Naive thymus-derived CD8-positive, alpha-beta T cell (primary cell): ENCODE results near the gene PRDX5. TPM values are rescaled to one million over a fixed set of nuclear protein-coding genes. Genes with fewer than 3 reads are reported as not detected.

Experiments used
- ATAC-seq, 2 donors: fragments of 150-1000 bp; cut with Tn5 transposase in 1 of 2; sonication (Bioruptor Pico), chemical (Tn5 transposase) in 1 of 2; 1 replicate in 1 of 2; 2 replicates in 1 of 2; pipeline ENCODE4 v1.10.0; 2021; ENCODE audit warnings: mild to moderate bottlenecking in 2 of 2, moderate library complexity in 2 of 2
- POLR2A ChIA-PET: fragments of 350-600 bp; sonication (Branson Sonifier 250); formaldehyde crosslinking; loops from one replicate; lab custom pipeline; 2021; ENCODE audit warnings: antibody characterized with exemption; lab: Charles Lee
- DNase-seq, 10 donors: peaks; one replicate each; pipeline versions ENCODE4 v3.0.0 to v3.0.0-alpha.2; 2020 to 2022
- H3K27ac Mint-ChIP-seq, 10 donors: one replicate each; pipeline ENCODE4 v1.8.0; 2020 to 2022; ENCODE audit warnings: mild to moderate bottlenecking in 10 of 10, mixed read lengths in 10 of 10, moderate library complexity in 4 of 10, inconsistent platforms in 1 of 10
- H3K27me3 Mint-ChIP-seq, 5 donors: one replicate each; pipeline ENCODE4 v1.8.0; 2021 to 2022; ENCODE audit warnings: mixed read lengths in 5 of 5
- H3K36me3 Mint-ChIP-seq, 3 donors: one replicate each; pipeline ENCODE4 v1.8.0; 2020 to 2022; ENCODE audit warnings: mixed read lengths in 3 of 3, mild to moderate bottlenecking in 2 of 3, inconsistent platforms in 1 of 3
- H3K4me1 Mint-ChIP-seq, 4 donors: one replicate each; pipeline ENCODE4 v1.8.0; 2021 to 2022; ENCODE audit warnings: mixed read lengths in 4 of 4
- H3K4me3 Mint-ChIP-seq, 10 donors: one replicate each; pipeline ENCODE4 v1.8.0; 2020 to 2022; ENCODE audit warnings: mild to moderate bottlenecking in 10 of 10, mixed read lengths in 10 of 10, moderate library complexity in 6 of 10, inconsistent platforms in 1 of 10
- H3K9me3 Mint-ChIP-seq, 9 donors: one replicate each; pipeline ENCODE4 v1.8.0; 2020 to 2022; ENCODE audit warnings: mixed read lengths in 9 of 9, mild to moderate bottlenecking in 3 of 9, inconsistent platforms in 1 of 9, moderate library complexity in 1 of 9
- polyA plus RNA-seq, 3 donors: library from polyadenylated mRNA; unstranded; fragments of 300-500 nt; fragmentation: Illumina TruSeq; gene quantifications; one replicate each; pipeline ENCODE4 v1.2.3, GENCODE V29; 2021
- total RNA-seq, 8 experiments: library from RNA in 2 of 8; stranded (reverse) in 2 of 8; gene quantifications; one replicate each; pipeline ENCODE4 v1.2.3 and lab custom pipeline; 2021 to 2026

Gene PRDX5
- total and polyA plus RNA-seq, 5 experiments from 2014 or later = 47.5 to 239 (median 186) TPM

DNA sequence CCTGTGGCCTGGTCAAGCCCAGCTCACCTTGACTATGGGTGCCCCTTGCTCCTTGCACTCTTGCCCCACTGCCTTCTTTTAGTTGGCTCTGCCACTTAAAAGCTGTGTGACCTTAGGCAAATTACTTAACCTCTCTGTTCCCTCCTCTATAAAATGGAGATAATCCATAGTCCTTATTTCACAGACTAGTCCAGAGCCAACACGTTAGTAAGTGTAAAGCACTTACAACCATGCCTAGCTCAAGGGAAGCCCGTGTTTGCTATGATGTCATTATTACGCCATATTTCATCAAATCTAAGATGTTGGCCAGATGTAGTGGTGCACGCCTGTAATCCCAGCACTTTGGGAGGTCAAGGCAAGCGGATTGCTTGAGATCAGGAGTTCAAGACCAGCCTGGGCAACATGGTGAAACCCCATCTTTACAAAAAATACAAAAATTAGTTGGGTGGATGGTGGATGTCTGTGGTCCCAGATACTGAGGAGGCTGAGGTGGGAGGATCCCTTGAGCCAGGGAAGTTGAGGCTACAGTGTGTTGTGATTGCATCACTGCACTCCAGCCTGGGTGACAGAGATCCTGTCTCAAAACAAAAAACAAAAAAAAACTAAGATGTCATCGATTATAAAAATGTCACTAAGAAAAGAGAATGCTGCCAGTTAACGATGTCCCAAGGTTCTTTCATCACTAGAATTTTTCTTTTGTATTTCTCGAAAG is 19.8 kb downstream of the PRDX5 start:
- Mint-ChIP-seq H3K27ac (peak overlapping the region in 7 of 10 donors; percentile 25 to 92 (median 47)), H3K9me3 (no peaks in the 10 kb centered on the region), H3K36me3 (peaks cover 0 to 20% (median 0%) of the 10 kb centered on the region in 3 donors), H3K4me3 (peak overlapping the region in 1 of 10 donors; percentile 53), H3K27me3 (no peaks in the 10 kb centered on the region), H3K4me1 (peaks cover 15 to 52% (median 41%) of the 10 kb centered on the region in 4 donors)
- DNase-seq = no peak
- POLR2A ChIA-PET = interaction anchor here (0.6 to 0.7 kb wide), 2 partner anchors 20 to 132 kb away, joined by 3 to 5 read pairs; partner anchors contain the start of gene PRDX5
- ATAC-seq = no peak

DNA sequence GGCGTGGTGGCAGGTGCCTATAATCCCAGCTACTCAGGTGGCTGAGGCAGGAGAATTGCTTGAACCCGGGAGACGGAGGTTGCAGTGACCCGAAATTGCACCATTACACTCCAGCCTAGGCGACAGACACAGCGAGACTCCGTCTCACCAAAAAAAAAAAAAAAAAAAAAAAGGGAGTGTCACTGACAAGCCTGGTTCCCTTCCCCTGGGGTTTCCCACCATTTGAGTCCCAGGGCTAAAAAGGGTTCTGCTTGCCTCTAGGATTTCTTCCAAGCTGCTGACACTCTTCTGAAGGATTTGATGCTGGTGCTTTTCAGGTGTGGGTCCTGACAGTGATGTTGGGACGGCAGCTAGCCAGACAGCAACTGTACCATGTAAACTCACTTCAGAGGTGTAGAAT is 20.8 kb downstream of the PRDX5 start:
- H3K27me3 Mint-ChIP-seq = no peaks in the 10 kb centered on the region
- no peak for DNase-seq
- peak overlapping the region; percentile 90 to 98 (median 96) for H3K27ac Mint-ChIP-seq
- no peak for ATAC-seq
- POLR2A ChIA-PET = interaction anchor here (0.6 to 4.9 kb wide), 5 partner anchors 15 to 937 kb away, joined by 4 to 73 read pairs (median 5); partner anchors contain the start of genes PRDX5 and TRMT112
- peak overlapping the region; percentile 57 to 92 (median 87) for H3K4me3 Mint-ChIP-seq
- H3K4me1 Mint-ChIP-seq = peaks cover 16 to 55% (median 43%) of the 10 kb centered on the region in 4 donors
- H3K9me3 Mint-ChIP-seq = no peaks in the 10 kb centered on the region
- H3K36me3 Mint-ChIP-seq = peaks cover 0 to 20% (median 0%) of the 10 kb centered on the region in 3 donors

DNA sequence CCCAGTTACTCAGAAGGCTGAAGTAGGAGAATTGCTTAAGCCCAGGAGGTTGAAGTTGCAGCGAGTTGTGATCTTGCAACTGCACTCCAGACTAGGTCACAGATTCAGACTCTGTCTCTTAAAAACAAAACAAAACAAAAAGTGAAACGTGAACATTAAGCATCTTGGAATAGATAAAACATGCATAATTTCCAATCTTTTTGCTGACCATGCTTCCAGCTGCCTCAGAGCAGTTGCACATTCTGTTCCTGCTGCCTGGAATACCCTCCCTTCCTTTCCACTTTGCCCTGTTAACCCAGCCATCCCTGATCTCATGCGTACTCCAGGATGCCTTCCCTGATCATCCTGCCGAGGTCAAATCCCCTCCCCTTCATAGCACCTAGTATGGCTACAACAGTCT is 21.4 kb downstream of the PRDX5 start:
- DNase-seq (no peak), ATAC-seq (no peak)
- Mint-ChIP-seq H3K4me3 (peak overlapping the region; percentile 85 to 92 (median 88)), H3K27me3 (no peaks in the 10 kb centered on the region), H3K9me3 (no peaks in the 10 kb centered on the region), H3K4me1 (peaks cover 16 to 55% (median 43%) of the 10 kb centered on the region in 4 donors), H3K27ac (peak overlapping the region; percentile 90 to 98 (median 96)), H3K36me3 (peaks cover 0 to 19% (median 0%) of the 10 kb centered on the region in 3 donors)
- POLR2A ChIA-PET = interaction anchor here (0.7 to 4.9 kb wide), 6 partner anchors 8 to 440 kb away, joined by 5 to 73 read pairs (median 8); partner anchors contain the start of genes PRDX5, RPS6KA4 and TRMT112

DNA sequence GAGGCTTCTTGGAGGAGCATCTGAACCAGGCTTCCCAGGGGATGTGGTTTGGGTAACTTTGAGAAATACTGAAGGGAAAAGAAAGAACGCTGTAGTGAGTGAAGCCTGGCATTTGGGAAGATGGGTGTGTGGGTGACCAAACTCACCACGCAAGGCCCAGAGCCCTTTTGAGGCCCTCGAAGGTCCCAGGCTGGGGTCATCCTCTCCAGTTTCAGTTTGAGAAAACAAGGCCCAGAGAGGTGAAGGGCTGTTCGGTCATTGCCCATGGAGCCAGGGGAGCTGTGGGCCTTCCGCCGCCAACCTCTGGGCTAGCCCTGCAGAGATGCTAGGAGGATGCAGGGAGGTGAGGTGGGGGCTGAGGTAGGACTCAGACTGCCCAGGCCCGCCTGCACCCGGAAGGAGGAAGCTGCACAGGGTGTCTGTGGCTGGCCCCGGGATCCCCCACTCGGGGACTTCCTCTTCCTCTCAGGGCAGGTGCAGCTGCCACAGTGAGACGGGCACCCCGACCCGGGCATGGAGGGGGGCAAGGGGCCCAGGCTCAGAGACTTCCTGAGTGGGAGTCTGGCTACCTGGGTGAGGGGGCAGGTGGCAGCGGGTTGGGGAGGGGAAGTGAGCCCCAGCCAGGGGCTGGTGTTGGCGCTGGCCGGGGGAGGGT is 22.0 kb downstream of the PRDX5 start, which contains the start of gene CCDC88B:
CCDC88B (plus strand) TSS at position 451 of the 655 bp plus-strand sequence; CDS start at position 514, 63 bp downstream.
- DNase-seq (peak; percentile 78 to 95 (median 88)), ATAC-seq (peak; percentile 92 to 95)
- Mint-ChIP-seq H3K27me3 (no peaks in the 10 kb centered on the region), H3K9me3 (no peaks in the 10 kb centered on the region), H3K27ac (peak within 1 kb of the TSS; percentile 90 to 98 (median 96)), H3K4me3 (peak within 1 kb of the TSS; percentile 85 to 92 (median 88)), H3K4me1 (peaks cover 16 to 54% (median 43%) of the 10 kb centered on the region in 4 donors), H3K36me3 (peaks cover 0 to 18% (median 0%) of the 10 kb centered on the region in 3 donors)
- POLR2A ChIA-PET = interaction anchor here (0.5 to 4.9 kb wide), 10 partner anchors 8 to 1748 kb away, joined by 3 to 73 read pairs (median 5); partner anchors contain the start of genes PRDX5, RPS6KA4, STIP1 and TRMT112

DNA sequence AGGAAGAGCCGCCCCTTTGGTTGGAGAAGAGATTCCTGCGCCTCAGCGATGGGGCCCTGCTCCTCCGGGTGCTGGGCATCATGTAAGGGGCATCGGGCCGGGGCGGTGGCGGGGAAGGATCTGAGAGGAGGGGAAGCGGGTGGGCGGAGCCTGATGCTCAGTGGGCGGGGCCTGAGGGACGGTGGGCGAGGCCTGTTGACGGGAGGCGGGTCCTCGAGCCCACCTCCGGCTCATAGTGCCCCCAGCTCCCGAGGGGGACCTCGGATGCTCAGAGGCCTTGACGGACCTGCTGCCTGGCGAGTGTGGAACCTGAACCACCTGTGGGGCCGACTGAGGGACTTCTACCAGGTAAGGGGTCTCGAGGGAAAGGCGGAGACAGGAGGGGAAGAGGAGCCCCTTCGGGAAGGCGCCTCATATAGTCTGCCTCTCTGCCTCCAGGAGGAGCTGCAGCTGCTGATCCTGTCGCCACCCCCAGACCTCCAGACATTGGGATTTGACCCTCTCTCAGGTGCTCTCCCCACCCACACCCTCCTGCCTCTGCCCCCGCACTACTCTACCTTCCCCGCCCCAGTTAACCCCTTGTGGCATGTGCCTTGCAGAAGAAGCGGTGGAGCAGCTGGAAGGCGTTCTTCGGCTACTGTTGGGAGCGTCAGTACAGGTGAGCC is 22.9 kb downstream of the PRDX5 start:
- POLR2A ChIA-PET = interaction anchor here (0.5 to 4.9 kb wide), 9 partner anchors 12 to 1154 kb away, joined by 3 to 73 read pairs (median 6); partner anchors contain the start of genes FERMT3, PRDX5, RPS6KA4 and STIP1
- peak; percentile 54 to 59 for ATAC-seq
- no peaks in the 10 kb centered on the region for H3K9me3 Mint-ChIP-seq
- peak; percentile 62 to 89 (median 78) for DNase-seq
- H3K36me3 Mint-ChIP-seq = peaks cover 0 to 21% (median 5%) of the 10 kb centered on the region in 3 donors
- peak overlapping the region; percentile 85 to 92 (median 88) for H3K4me3 Mint-ChIP-seq
- peaks cover 20 to 57% (median 48%) of the 10 kb centered on the region in 4 donors for H3K4me1 Mint-ChIP-seq
- H3K27me3 Mint-ChIP-seq = no peaks in the 10 kb centered on the region
- H3K27ac Mint-ChIP-seq = peak overlapping the region; percentile 72 to 98 (median 94)

DNA sequence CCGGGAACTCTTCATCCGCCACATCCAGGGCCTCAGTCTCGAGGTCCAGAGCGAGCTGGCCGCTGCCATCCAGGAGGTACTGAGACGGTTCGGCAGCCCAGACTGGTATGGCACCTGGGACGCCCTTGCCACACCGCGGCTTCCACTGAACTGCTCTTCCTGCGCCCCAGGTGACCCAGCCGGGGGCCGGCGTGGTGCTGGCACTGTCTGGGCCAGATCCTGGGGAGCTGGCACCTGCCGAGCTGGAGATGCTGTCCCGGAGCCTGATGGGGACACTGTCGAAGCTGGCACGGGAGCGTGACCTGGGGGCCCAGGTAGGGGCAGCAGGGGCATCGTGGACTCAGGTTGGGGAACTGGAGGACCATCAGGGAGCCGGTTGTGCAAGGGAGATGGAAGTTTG is 23.5 kb downstream of the PRDX5 start:
- ATAC-seq = no peak
- POLR2A ChIA-PET = interaction anchor here (0.5 to 4.9 kb wide), 10 partner anchors 11 to 833 kb away, joined by 3 to 73 read pairs (median 6); partner anchors contain the start of genes FERMT3, PRDX5, RPS6KA4 and TRMT112
- H3K36me3 Mint-ChIP-seq = peaks cover 0 to 23% (median 7%) of the 10 kb centered on the region in 3 donors
- no peak for DNase-seq
- H3K9me3 Mint-ChIP-seq = no peaks in the 10 kb centered on the region
- peak overlapping the region in 7 of 10 donors; percentile 34 to 98 (median 92) for H3K27ac Mint-ChIP-seq
- H3K4me3 Mint-ChIP-seq = peak overlapping the region; percentile 85 to 92 (median 88)
- no peaks in the 10 kb centered on the region for H3K27me3 Mint-ChIP-seq
- peaks cover 23 to 57% (median 49%) of the 10 kb centered on the region in 4 donors for H3K4me1 Mint-ChIP-seq

DNA sequence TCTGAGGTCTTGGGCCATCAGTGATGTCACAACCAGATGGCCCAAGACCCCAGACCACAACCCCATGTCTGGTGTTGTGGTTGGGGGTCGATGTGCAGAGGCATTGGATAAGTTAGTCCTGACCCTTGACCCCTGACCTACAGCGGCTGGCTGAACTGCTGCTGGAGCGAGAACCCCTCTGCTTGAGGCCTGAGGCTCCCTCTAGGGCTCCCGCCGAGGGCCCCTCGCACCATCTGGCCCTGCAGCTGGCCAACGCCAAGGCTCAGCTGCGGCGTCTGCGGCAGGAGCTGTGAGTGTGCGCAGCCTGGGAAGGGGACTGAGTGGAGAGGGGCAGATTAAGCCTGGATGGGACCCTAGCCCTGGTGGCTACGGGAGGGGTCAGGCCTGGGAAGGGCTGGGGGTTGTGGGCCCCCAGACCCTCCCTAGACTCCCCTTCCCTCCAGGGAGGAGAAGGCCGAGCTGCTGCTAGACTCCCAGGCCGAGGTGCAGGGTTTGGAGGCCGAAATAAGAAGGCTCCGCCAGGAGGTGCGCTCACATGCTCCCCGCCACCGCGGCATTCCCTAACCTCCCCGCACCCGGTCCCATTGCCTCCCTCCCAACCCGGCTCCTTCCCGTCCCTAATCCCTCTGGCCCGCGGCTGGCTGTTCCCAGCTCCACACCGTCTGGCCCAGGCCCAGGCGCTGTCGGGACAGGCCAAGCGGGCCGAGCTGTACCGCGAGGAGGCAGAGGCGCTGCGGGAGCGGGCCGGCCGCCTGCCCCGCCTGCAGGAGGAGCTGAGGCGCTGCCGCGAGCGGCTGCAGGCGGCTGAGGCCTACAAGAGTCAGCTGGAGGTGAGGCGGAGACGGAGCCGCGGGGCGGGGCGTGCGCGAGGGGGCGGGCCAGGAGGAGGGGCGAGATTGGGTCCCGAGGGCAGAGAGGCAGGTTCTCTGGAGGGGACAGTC is 24.2 kb downstream of the PRDX5 start:
- Mint-ChIP-seq H3K9me3 (no peaks in the 10 kb centered on the region), H3K4me3 (peak overlapping the region in 9 of 10 donors; percentile 32 to 92 (median 85)), H3K4me1 (peaks cover 23 to 60% (median 50%) of the 10 kb centered on the region in 4 donors), H3K36me3 (peaks cover 0 to 28% (median 7%) of the 10 kb centered on the region in 3 donors), H3K27ac (peak overlapping the region in 5 of 10 donors; percentile 29 to 75 (median 52)), H3K27me3 (no peaks in the 10 kb centered on the region)
- POLR2A ChIA-PET = interaction anchor here (0.5 to 4.9 kb wide), 9 partner anchors 11 to 832 kb away, joined by 3 to 73 read pairs (median 5); partner anchors contain the start of genes FERMT3, PRDX5, RPS6KA4 and TRMT112
- ATAC-seq (peak; percentile 51 to 54), DNase-seq (peak; percentile 76 to 88 (median 85))

DNA sequence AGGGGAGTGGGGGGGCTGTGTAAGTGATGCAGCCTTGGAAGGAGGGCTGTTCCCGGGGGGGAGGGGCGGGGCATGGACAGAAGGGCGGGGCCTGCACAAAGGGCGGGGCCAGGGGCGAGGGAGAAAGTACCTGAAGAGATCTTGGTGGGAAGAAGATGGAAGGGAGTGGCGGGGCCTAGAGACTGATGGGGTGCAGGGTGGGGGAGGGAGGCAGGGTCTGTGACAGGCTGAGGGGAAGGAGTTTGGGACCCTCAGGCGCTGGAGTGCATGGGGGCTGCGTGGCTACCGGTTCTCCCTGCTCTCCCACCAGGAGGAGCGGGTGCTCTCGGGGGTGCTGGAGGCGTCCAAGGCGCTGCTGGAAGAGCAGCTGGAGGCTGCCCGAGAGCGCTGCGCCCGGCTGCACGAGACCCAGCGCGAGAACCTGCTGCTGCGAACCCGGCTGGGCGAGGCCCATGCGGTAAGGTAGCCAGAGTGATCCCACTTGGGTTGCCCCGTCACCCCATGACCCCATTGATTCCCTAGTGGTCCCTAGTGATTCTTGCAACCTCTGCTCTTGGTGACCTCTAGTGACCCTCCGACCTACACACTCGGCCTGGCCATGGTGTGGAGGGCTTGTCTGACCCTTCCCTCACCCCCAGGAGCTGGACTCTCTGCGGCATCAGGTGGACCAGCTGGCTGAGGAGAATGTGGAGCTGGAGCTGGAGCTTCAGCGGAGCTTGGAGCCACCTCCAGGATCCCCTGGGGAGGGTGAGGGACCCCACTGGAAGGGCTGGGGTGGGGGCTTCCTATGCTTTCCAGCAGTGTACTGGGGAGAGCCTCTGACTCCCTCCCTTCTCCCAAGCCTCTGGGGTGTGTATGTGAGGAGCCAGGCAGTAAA is 25.2 kb downstream of the PRDX5 start:
- DNase-seq = no peak
- H3K9me3 Mint-ChIP-seq = no peaks in the 10 kb centered on the region
- peaks cover 26 to 56% (median 49%) of the 10 kb centered on the region in 4 donors for H3K4me1 Mint-ChIP-seq
- peak overlapping the region in 4 of 10 donors; percentile 37 to 75 (median 56) for H3K27ac Mint-ChIP-seq
- peak overlapping the region in 4 of 10 donors; percentile 32 to 91 (median 54) for H3K4me3 Mint-ChIP-seq
- peaks cover 0 to 24% (median 7%) of the 10 kb centered on the region in 3 donors for H3K36me3 Mint-ChIP-seq
- POLR2A ChIA-PET = interaction anchor here (0.6 to 4.9 kb wide), 5 partner anchors 15 to 44 kb away, joined by 3 to 73 read pairs (median 6); partner anchors contain the start of genes PRDX5, RPS6KA4 and TRMT112
- ATAC-seq = no peak
- no peaks in the 10 kb centered on the region for H3K27me3 Mint-ChIP-seq

DNA sequence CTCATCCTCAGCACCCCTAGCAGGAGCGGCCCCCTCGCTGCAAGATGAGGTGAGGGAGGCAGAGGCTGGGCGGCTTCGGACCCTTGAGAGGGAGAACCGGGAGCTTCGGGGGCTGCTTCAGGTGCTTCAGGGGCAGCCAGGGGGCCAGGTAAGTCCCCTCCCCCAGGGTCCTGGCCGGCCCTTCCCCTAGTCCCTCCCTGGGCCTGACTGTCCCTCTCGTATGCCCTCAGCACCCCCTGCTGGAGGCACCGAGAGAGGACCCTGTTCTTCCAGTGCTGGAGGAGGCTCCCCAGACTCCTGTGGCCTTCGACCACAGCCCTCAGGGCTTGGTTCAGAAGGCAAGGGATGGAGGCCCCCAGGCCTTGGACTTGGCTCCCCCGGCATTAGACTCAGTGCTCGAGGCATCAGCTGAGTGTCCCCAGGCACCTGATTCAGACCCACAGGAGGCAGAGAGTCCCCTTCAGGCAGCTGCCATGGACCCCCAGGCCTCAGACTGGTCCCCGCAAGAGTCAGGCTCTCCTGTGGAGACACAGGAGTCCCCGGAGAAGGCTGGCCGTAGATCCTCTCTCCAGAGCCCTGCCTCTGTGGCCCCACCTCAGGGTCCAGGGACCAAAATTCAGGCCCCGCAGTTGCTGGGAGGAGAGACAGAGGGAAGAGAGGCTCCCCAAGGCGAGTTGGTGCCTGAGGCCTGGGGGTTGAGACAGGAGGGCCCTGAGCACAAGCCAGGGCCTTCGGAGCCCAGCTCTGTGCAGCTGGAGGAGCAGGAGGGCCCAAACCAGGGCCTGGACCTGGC is 26.0 kb downstream of the PRDX5 start:
- DNase-seq (no peak), ATAC-seq (no peak)
- POLR2A ChIA-PET = interaction anchor here (1.7 to 4.6 kb wide), 2 partner anchors 14 to 26 kb away, joined by 5 to 27 read pairs; partner anchors contain the start of genes PRDX5 and RPS6KA4
- Mint-ChIP-seq H3K4me1 (peaks cover 26 to 53% (median 46%) of the 10 kb centered on the region in 4 donors), H3K36me3 (peaks cover 0 to 25% (median 8%) of the 10 kb centered on the region in 3 donors), H3K9me3 (no peaks in the 10 kb centered on the region), H3K27ac (no peak overlapping the region), H3K27me3 (no peaks in the 10 kb centered on the region), H3K4me3 (no peak overlapping the region)
